GM12875 (cell line): ENCODE results near the gene MAPK10.

Source experiments
- H3K4me3 ChIP-seq: one replicate; pipeline ENCODE4 v1.5.1; 2011; ENCODE audit warnings: low read depth, low read length, control low read depth
- CTCF ChIP-seq: IDR thresholded peaks from 2 replicates; pipeline ENCODE4 v1.5.1; 2011; ENCODE audit warnings: low read depth, mild to moderate bottlenecking, control low read depth, inconsistent platforms, low read length, moderate library complexity, borderline replicate concordance; ENCODE audit not compliant: insufficient read depth

The MAPK10 gene

GRCh38 chr4:86007042-86007441 is 352.8 kb downstream of the MAPK10 start:
- no peak for TF ChIP-seq CTCF
- H3K4me3 ChIP-seq = no peak overlapping the region

- no peak for TF ChIP-seq CTCF
- no peak overlapping the region for H3K4me3 ChIP-seq
Measured at GRCh38 chr4:86006057-86006456, 353.8 kb downstream of the MAPK10 start.

- H3K4me3 ChIP-seq = no peak overlapping the region
- TF ChIP-seq CTCF = no peak
Measured at GRCh38 chr4:86004030-86004429, 355.8 kb downstream of the MAPK10 start.

GRCh38 chr4:86001591-86001990 is 358.3 kb downstream of the MAPK10 start:
- no peak for TF ChIP-seq CTCF
- no peak overlapping the region for H3K4me3 ChIP-seq

- no peak overlapping the region for H3K4me3 ChIP-seq
- no peak for TF ChIP-seq CTCF
Measured at GRCh38 chr4:85995361-85995760, 364.5 kb downstream of the MAPK10 start.

- H3K4me3 ChIP-seq = no peak overlapping the region
- no peak for TF ChIP-seq CTCF
Measured at GRCh38 chr4:85994576-85994975, 365.3 kb downstream of the MAPK10 start.

GRCh38 chr4:85993641-85994040 is 366.2 kb downstream of the MAPK10 start:
- TF ChIP-seq CTCF = no peak
- H3K4me3 ChIP-seq = no peak overlapping the region
